Measurements from ENCODE around the gene RPTOR.
A peak's percentile ranks its signal among the peaks of the same experiment; 100 is the strongest.

Gene RPTOR

GRCh38 chr17:80981062-80981902 is 436.6 kb downstream of the RPTOR start:
- DNase-seq, result peak in 3 of 56 donors; percentile 24 to 43 (median 28)

- no peak for DNase-seq
Measured at GRCh38 chr17:80981929-80982425, 437.3 kb downstream of the RPTOR start.

- no peak for DNase-seq
Measured at GRCh38 chr17:80982426-80982974, 437.9 kb downstream of the RPTOR start.

- DNase-seq, result no peak
Measured at GRCh38 chr17:80983545-80983944, 438.9 kb downstream of the RPTOR start.

- peak in 7 of 56 donors; percentile 19 to 56 (median 33) for DNase-seq
Measured at GRCh38 chr17:80984749-80985148, 440.1 kb downstream of the RPTOR start.

- DNase-seq, result no peak
Measured at GRCh38 chr17:80986046-80986445, 441.4 kb downstream of the RPTOR start.

GRCh38 chr17:80986816-80987475 is 442.3 kb downstream of the RPTOR start:
- DNase-seq, result peak in 16 of 56 donors; percentile 25 to 57 (median 42)

- DNase-seq, result peak in 1 of 56 donors; percentile 13
Measured at GRCh38 chr17:80987941-80988461, 443.4 kb downstream of the RPTOR start.

GRCh38 chr17:80989586-80989913 is 444.9 kb downstream of the RPTOR start:
- DNase-seq, result no peak

- DNase-seq, result no peak
Measured at GRCh38 chr17:80990921-80991644, 446.4 kb downstream of the RPTOR start.

- peak in 36 of 56 donors; percentile 16 to 77 (median 47) for DNase-seq
Measured at GRCh38 chr17:80991645-80992076, 447.0 kb downstream of the RPTOR start, which contains the start of gene CHMP6. TSS of gene CHMP6 (plus strand) at chr17:80991841. CDS start at chr17:80991919, 78 bp downstream.

GRCh38 chr17:80992077-80992947 is 447.7 kb downstream of the RPTOR start:
- no peak for DNase-seq

GRCh38 chr17:80992948-80993624 is 448.4 kb downstream of the RPTOR start:
- no peak for DNase-seq

- DNase-seq, result no peak
Measured at GRCh38 chr17:80995131-80995530, 450.5 kb downstream of the RPTOR start.

GRCh38 chr17:80996422-80997305 is 452.0 kb downstream of the RPTOR start:
- DNase-seq, result no peak

- DNase-seq, result no peak
Measured at GRCh38 chr17:80997424-80998117, 452.9 kb downstream of the RPTOR start.

GRCh38 chr17:80998118-80998747 is 453.6 kb downstream of the RPTOR start:
- no peak for DNase-seq
